22Rv1 (cell line): ENCODE results near the gene PLXNA2.

Source experiments
- H3K27ac ChIP-seq: fragments of 450-650 bp; 2 replicates; pipeline ENCODE4 v1.5.1; 2017
- CTCF ChIP-seq: fragments of 450-650 bp; IDR thresholded peaks from 2 replicates; pipeline ENCODE4 v1.5.1; 2017; ENCODE audit warnings: mild to moderate bottlenecking
- ZFX ChIP-seq: fragments of 450-650 bp; IDR thresholded peaks from 2 replicates; pipeline ENCODE4 v1.6.1; 2017; ENCODE audit warnings: antibody characterized with exemption, borderline replicate concordance

PLXNA2 gene

GRCh38 chr1:208031316-208031931 lies 212.8 kb downstream of the PLXNA2 start:
- TF ChIP-seq ZFX = no peak
- TF ChIP-seq CTCF = no peak
- no peak overlapping the region for H3K27ac ChIP-seq

- H3K27ac ChIP-seq = no peak overlapping the region
Observed at GRCh38 chr1:208030288-208031091, 213.7 kb downstream of the PLXNA2 start.

GRCh38 chr1:208029381-208030287 lies 214.6 kb downstream of the PLXNA2 start:
- H3K27ac ChIP-seq = no peak overlapping the region
- TF ChIP-seq CTCF = no peak
- no peak for TF ChIP-seq ZFX

More at GRCh38 chr1:208030288-208031091, 213.7 kb downstream of the PLXNA2 start:
- TF ChIP-seq ZFX (no peak), CTCF (no peak)

- no peak overlapping the region for H3K27ac ChIP-seq
- no peak for TF ChIP-seq ZFX
- no peak for TF ChIP-seq CTCF
Observed at GRCh38 chr1:208028526-208028925, 215.7 kb downstream of the PLXNA2 start.

- H3K27ac ChIP-seq = no peak overlapping the region
- TF ChIP-seq ZFX = no peak
- TF ChIP-seq CTCF = no peak
Observed at GRCh38 chr1:208027861-208028260, 216.3 kb downstream of the PLXNA2 start.

- TF ChIP-seq ZFX (no peak), CTCF (no peak)
- no peak overlapping the region for H3K27ac ChIP-seq
Observed at GRCh38 chr1:208026880-208027438, 217.2 kb downstream of the PLXNA2 start.
